ENCODE data around the gene MOCOS. TPM values are rescaled to one million over a fixed set of nuclear protein-coding genes. Genes with fewer than 3 reads are reported as not detected.

MOCOS gene
- polyA plus RNA-seq, 1 donor (not counting 4 experiments of a cell fraction or from before 2014, with no cell fraction given): 2.8 TPM

DNA sequence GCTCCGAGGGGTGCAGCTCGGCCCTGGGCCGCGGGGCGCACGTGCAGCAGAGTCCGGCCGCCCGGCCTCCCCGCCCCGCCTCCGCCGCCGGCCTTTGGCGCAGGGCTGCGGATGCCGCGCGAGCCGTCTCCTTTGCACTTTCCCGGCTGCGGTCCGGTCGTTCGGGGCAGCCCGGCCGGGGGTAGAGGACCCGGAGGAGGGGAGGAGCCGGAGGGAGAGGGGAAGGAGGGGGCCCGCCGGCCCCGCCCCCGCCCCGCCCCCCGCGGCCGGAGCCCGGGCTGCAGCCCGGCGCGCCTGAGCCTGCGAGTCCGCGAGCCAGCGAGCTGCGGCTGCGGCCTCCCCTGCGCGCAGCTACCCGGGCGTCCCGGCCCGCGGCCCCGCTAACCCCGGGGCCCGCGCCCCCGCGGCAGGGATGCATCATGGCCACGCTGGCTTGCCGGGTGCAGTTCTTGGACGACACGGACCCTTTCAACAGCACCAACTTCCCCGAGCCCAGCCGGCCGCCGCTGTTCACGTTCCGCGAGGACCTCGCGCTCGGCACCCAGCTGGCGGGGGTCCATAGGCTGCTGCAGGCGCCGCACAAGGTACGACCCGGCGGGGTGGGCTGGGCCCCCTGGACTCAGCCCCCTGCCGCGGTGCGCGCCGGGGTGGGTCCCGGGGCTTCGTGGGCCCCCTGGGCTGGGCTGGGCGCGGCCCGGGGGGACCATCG lies 110.3 kb downstream of the MOCOS start, which contains the start of gene FHOD3:
FHOD3 (plus strand) TSS at position 297 of the 709 bp plus-strand sequence; CDS start at position 420, 123 bp downstream.
- peak within 1 kb of the TSS; percentile 72 for H3K9ac ChIP-seq (ENCODE audit: control insufficient read depth, extremely low read depth, insufficient read depth, low read length)
- H3K27me3 ChIP-seq (ENCODE audit: control insufficient read depth, extremely low read depth, insufficient read depth, low read length): no peaks in the 10 kb centered on the region
- no peaks in the 10 kb centered on the region for H3K9me1 ChIP-seq (ENCODE audit: control insufficient read depth, extremely low read depth, insufficient read depth, low read length)
- DNase-seq (ENCODE audit: low read depth, low spot score) (no peak), FAIRE-seq (no peak)
- no peaks in the 10 kb centered on the region for H3K9me3 ChIP-seq (ENCODE audit: control insufficient read depth, low read depth, low read length)
- no peaks in the 10 kb centered on the region for H3K36me3 ChIP-seq (ENCODE audit: control insufficient read depth in 2 of 2, extremely low read depth in 1 of 2, insufficient read depth in 2 of 2, low read length in 2 of 2)
- TF ChIP-seq EZH2 (IDR thresholded peaks at IDR 0.05; ENCODE audit: low read length): no peak
- TF ChIP-seq, protein P1, sequence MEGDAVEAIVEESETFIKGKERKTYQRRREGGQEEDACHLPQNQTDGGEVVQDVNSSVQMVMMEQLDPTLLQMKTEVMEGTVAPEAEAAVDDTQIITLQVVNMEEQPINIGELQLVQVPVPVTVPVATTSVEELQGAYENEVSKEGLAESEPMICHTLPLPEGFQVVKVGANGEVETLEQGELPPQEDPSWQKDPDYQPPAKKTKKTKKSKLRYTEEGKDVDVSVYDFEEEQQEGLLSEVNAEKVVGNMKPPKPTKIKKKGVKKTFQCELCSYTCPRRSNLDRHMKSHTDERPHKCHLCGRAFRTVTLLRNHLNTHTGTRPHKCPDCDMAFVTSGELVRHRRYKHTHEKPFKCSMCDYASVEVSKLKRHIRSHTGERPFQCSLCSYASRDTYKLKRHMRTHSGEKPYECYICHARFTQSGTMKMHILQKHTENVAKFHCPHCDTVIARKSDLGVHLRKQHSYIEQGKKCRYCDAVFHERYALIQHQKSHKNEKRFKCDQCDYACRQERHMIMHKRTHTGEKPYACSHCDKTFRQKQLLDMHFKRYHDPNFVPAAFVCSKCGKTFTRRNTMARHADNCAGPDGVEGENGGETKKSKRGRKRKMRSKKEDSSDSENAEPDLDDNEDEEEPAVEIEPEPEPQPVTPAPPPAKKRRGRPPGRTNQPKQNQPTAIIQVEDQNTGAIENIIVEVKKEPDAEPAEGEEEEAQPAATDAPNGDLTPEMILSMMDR (optimal IDR thresholded peaks at IDR 0.05 in 1 of 3, IDR thresholded peaks at IDR 0.05 in 1 of 3, conservative IDR thresholded peaks at IDR 0.05 in 1 of 3; ENCODE audit: extremely low read depth in 1 of 3, insufficient read depth in 2 of 3, low read length in 3 of 3): no peak
- H2AFZ ChIP-seq (ENCODE audit: control insufficient read depth, low read length): peak within 1 kb of the TSS; percentile 72
- no peaks in the 10 kb centered on the region for H4K20me1 ChIP-seq (ENCODE audit: control insufficient read depth, extremely low read depth, insufficient read depth, low read length)
- H3K4me3 ChIP-seq (ENCODE audit: control insufficient read depth in 2 of 3, extremely low read depth in 1 of 3, insufficient read depth in 2 of 3, low read depth in 1 of 3, low read length in 3 of 3): peak within 1 kb of the TSS; percentile 53 to 80 (median 64)
- peaks cover 3% of the 10 kb centered on the region for H3K4me1 ChIP-seq (ENCODE audit: control insufficient read depth, extremely low read depth, insufficient read depth, low read length)
- dilution Hi-C loops (cut with MboI; ENCODE audit: extremely low pct_ligation_motif_present, low sequenced_read_pairs): no loop called here
- H3K79me2 ChIP-seq (ENCODE audit: control insufficient read depth, insufficient read depth, low read length): peaks cover 1% of the 10 kb centered on the region
- peak within 1 kb of the TSS; percentile 42 for H3K27ac ChIP-seq (ENCODE audit: control insufficient read depth, insufficient read depth, low read length)
- H3K4me2 ChIP-seq (ENCODE audit: control insufficient read depth, extremely low read depth, insufficient read depth, low read depth, low read length): peak within 1 kb of the TSS; percentile 84

DNA sequence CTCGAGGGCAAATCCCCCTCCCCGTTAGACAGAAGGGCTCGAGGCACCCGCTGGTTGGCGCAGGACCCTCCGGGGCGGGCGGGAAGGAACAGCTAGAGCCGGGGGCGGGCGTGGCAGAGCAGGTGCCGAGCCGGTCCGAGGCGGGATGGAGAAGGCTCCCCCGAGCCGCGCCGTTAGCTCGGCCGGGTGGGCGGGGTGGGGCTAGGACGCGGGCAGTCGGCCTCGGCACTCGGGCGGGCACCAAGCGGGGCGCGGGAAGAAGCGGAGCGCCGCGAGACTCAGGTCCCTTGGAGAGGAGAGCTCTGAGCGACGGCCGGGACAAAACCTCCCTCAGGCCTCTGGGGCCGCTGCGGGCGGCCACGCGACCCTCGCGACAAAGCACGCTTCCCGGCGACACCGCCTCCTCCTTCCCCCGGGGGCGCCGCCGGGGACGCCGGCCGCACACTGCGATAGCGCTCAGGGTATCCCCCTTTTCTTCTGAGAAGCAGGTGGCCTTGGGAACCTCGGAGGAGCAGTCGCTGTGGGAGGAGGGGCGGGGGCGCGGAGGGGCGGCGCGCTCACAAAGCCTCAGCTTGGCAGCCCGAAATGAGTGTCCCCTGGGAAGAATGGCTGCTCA lies 110.9 kb downstream of the MOCOS start:
- dilution Hi-C loops (cut with MboI; ENCODE audit: extremely low pct_ligation_motif_present, low sequenced_read_pairs): no loop called here
- H3K27me3 ChIP-seq (ENCODE audit: control insufficient read depth, extremely low read depth, insufficient read depth, low read length): no peaks in the 10 kb centered on the region

More for the DNA sequence above, 110.9 kb downstream of the MOCOS start:
- Histone ChIP-seq H3K4me1 (ENCODE audit: control insufficient read depth, extremely low read depth, insufficient read depth, low read length) (peaks cover 8% of the 10 kb centered on the region), H4K20me1 (ENCODE audit: control insufficient read depth, extremely low read depth, insufficient read depth, low read length) (no peaks in the 10 kb centered on the region), H3K9ac (ENCODE audit: control insufficient read depth, extremely low read depth, insufficient read depth, low read length) (peak overlapping the region; percentile 53), H3K79me2 (ENCODE audit: control insufficient read depth, insufficient read depth, low read length) (peaks cover 1% of the 10 kb centered on the region), H2AFZ (ENCODE audit: control insufficient read depth, low read length) (peak overlapping the region; percentile 48), H3K4me3 (ENCODE audit: control insufficient read depth in 2 of 3, extremely low read depth in 1 of 3, insufficient read depth in 2 of 3, low read depth in 1 of 3, low read length in 3 of 3) (peak overlapping the region; percentile 53 to 80 (median 58)), H3K9me3 (ENCODE audit: control insufficient read depth, low read depth, low read length) (no peaks in the 10 kb centered on the region), H3K4me2 (ENCODE audit: control insufficient read depth, extremely low read depth, insufficient read depth, low read depth, low read length) (peak overlapping the region; percentile 68), H3K27ac (ENCODE audit: control insufficient read depth, insufficient read depth, low read length) (no peak overlapping the region), H3K36me3 (ENCODE audit: control insufficient read depth in 2 of 2, extremely low read depth in 1 of 2, insufficient read depth in 2 of 2, low read length in 2 of 2) (no peaks in the 10 kb centered on the region), H3K9me1 (ENCODE audit: control insufficient read depth, extremely low read depth, insufficient read depth, low read length) (no peaks in the 10 kb centered on the region)
- DNase-seq (ENCODE audit: low read depth, low spot score): no peak
- TF ChIP-seq, protein P1 (optimal IDR thresholded peaks at IDR 0.05 in 1 of 3, IDR thresholded peaks at IDR 0.05 in 1 of 3, conservative IDR thresholded peaks at IDR 0.05 in 1 of 3; ENCODE audit: extremely low read depth in 1 of 3, insufficient read depth in 2 of 3, low read length in 3 of 3): no peak
- no peak for TF ChIP-seq EZH2 (IDR thresholded peaks at IDR 0.05; ENCODE audit: low read length)
- FAIRE-seq: no peak

All from keratinocyte (primary cell).